ENCODE data around the gene WASF1. TPM values are rescaled to one million over a fixed set of nuclear protein-coding genes. Genes with fewer than 3 reads are reported as not detected.
A peak's percentile ranks its signal among the peaks of the same experiment; 100 is the strongest.
"Not testable (repeated sequence)": the region's sequence is repeated elsewhere in the genome, so short reads cannot be mapped to it uniquely, and the experiment has no call there.

The WASF1 gene
- total RNA-seq, 2 donors from 2014 or later = 31.1 to 35.3 TPM

GRCh38 chr6:110130362-110130761, 49.1 kb downstream of the WASF1 start:
- Mint-ChIP-seq H3K4me1 (peaks cover 12% of the 10 kb centered on the region), H3K36me3 (ENCODE audit: low read depth) (peaks cover 16% of the 10 kb centered on the region), H3K27me3 (ENCODE audit: insufficient read depth) (no peaks in the 10 kb centered on the region), H3K9me3 (peaks cover 15% of the 10 kb centered on the region), H3K4me3 (no peak overlapping the region), H3K27ac (no peak overlapping the region)
- Histone ChIP-seq H3K27ac (ENCODE audit: low read depth, low read length) (no peak overlapping the region), H3K36me3 (ENCODE audit: control insufficient read depth, insufficient read depth, low read length) (peaks cover 4% of the 10 kb centered on the region), H3K27me3 (ENCODE audit: control insufficient read depth, insufficient read depth, low read length, poor library complexity, severe bottlenecking) (no peaks in the 10 kb centered on the region), H3K4me3 (ENCODE audit: low read length) (no peak overlapping the region), H3K9me3 (ENCODE audit: control insufficient read depth, low read length) (peaks cover 22% of the 10 kb centered on the region), H3K4me1 (ENCODE audit: control insufficient read depth, insufficient read depth, low read length) (no peaks in the 10 kb centered on the region), H3K9ac (ENCODE audit: extremely low read depth, low read length, poor library complexity, severe bottlenecking) (no peak overlapping the region)
- TF ChIP-seq CTCF (conservative IDR thresholded peaks at IDR 0.05) = no peak
- DNase-seq = no peak

- DNase-seq = no peak
- Histone ChIP-seq H3K4me3 (ENCODE audit: low read length) (no peak overlapping the region), H3K4me1 (ENCODE audit: control insufficient read depth, insufficient read depth, low read length) (no peaks in the 10 kb centered on the region), H3K36me3 (ENCODE audit: control insufficient read depth, insufficient read depth, low read length) (peaks cover 15% of the 10 kb centered on the region), H3K27ac (ENCODE audit: low read depth, low read length) (no peak overlapping the region), H3K9me3 (ENCODE audit: control insufficient read depth, low read length) (peaks cover 27% of the 10 kb centered on the region), H3K27me3 (ENCODE audit: control insufficient read depth, insufficient read depth, low read length, poor library complexity, severe bottlenecking) (no peaks in the 10 kb centered on the region), H3K9ac (ENCODE audit: extremely low read depth, low read length, poor library complexity, severe bottlenecking) (no peak overlapping the region)
- Mint-ChIP-seq H3K4me1 (peaks cover 12% of the 10 kb centered on the region), H3K9me3 (peaks cover 6% of the 10 kb centered on the region), H3K4me3 (no peak overlapping the region), H3K36me3 (ENCODE audit: low read depth) (peaks cover 11% of the 10 kb centered on the region), H3K27ac (peak overlapping the region; percentile 17), H3K27me3 (ENCODE audit: insufficient read depth) (no peaks in the 10 kb centered on the region)
- 91 to 95% methylated on average over 3 to 4 of the region's 4 CpGs for WGBS, 2 experiments (ENCODE audit: insufficient coverage in 1 of 2, insufficient read length in 1 of 2)
- no peak for TF ChIP-seq CTCF (conservative IDR thresholded peaks at IDR 0.05)
Observed at GRCh38 chr6:110128418-110128817, 51.1 kb downstream of the WASF1 start.

- Histone ChIP-seq H3K4me1 (ENCODE audit: control insufficient read depth, insufficient read depth, low read length) (no peaks in the 10 kb centered on the region), H3K27ac (ENCODE audit: low read depth, low read length) (no peak overlapping the region), H3K36me3 (ENCODE audit: control insufficient read depth, insufficient read depth, low read length) (peaks cover 33% of the 10 kb centered on the region), H3K9me3 (ENCODE audit: control insufficient read depth, low read length) (peaks cover 32% of the 10 kb centered on the region), H3K4me3 (ENCODE audit: low read length) (no peak overlapping the region), H3K9ac (ENCODE audit: extremely low read depth, low read length, poor library complexity, severe bottlenecking) (no peak overlapping the region), H3K27me3 (ENCODE audit: control insufficient read depth, insufficient read depth, low read length, poor library complexity, severe bottlenecking) (no peaks in the 10 kb centered on the region)
- no peak overlapping the region for H3K27ac Mint-ChIP-seq
- H3K36me3 Mint-ChIP-seq (ENCODE audit: low read depth) = peaks cover 34% of the 10 kb centered on the region
- H3K27me3 Mint-ChIP-seq (ENCODE audit: insufficient read depth) = no peaks in the 10 kb centered on the region
- H3K4me3 Mint-ChIP-seq = no peak overlapping the region
- no peak for DNase-seq
- peaks cover 12% of the 10 kb centered on the region for H3K4me1 Mint-ChIP-seq
- no peak for TF ChIP-seq CTCF (conservative IDR thresholded peaks at IDR 0.05)
- H3K9me3 Mint-ChIP-seq = peaks cover 21% of the 10 kb centered on the region
Observed at GRCh38 chr6:110125361-110125760, 54.1 kb downstream of the WASF1 start.

GRCh38 chr6:110121655-110122054, 57.8 kb downstream of the WASF1 start:
- not testable (repeated sequence) for H3K27ac ChIP-seq (ENCODE audit: low read depth, low read length); H3K4me3 ChIP-seq (ENCODE audit: low read length); H3K4me3 Mint-ChIP-seq; H3K9ac ChIP-seq (ENCODE audit: extremely low read depth, low read length, poor library complexity, severe bottlenecking); H3K27me3 ChIP-seq (ENCODE audit: control insufficient read depth, insufficient read depth, low read length, poor library complexity, severe bottlenecking); DNase-seq; H3K27me3 Mint-ChIP-seq (ENCODE audit: insufficient read depth); H3K27ac Mint-ChIP-seq; H3K4me1 ChIP-seq (ENCODE audit: control insufficient read depth, insufficient read depth, low read length)
- peaks cover 11% of the 10 kb centered on the region for H3K4me1 Mint-ChIP-seq
- peaks cover 46% of the 10 kb centered on the region for H3K36me3 Mint-ChIP-seq (ENCODE audit: low read depth)
- WGBS, 2 experiments (ENCODE audit: insufficient coverage in 1 of 2, insufficient read length in 1 of 2) = 100% methylated on average over 4 of the region's 4 CpGs; no CpG with 5 or more reads in 1 of the 2 experiments
- peaks cover 32% of the 10 kb centered on the region for H3K9me3 ChIP-seq (ENCODE audit: control insufficient read depth, low read length)
- peaks cover 33% of the 10 kb centered on the region for H3K36me3 ChIP-seq (ENCODE audit: control insufficient read depth, insufficient read depth, low read length)
- peaks cover 25% of the 10 kb centered on the region for H3K9me3 Mint-ChIP-seq
